ENCODE data around the gene AP4M1. TPM values are rescaled to one million over a fixed set of nuclear protein-coding genes. Genes with fewer than 3 reads are reported as not detected.

The AP4M1 gene
- total RNA-seq, 2 donors from 2014 or later: 12.2 to 12.4 TPM

GRCh38 chr7:100063376-100063775 is 38.1 kb upstream of the AP4M1 start:
- H3K27ac ChIP-seq: no peak overlapping the region
- H3K9me3 ChIP-seq: no peaks in the 10 kb centered on the region
- peaks cover 0 to 11% of the 10 kb centered on the region in 2 donors for H3K4me1 ChIP-seq
- TF ChIP-seq CTCF (IDR thresholded peaks at IDR 0.05): no peak
- no peaks in the 10 kb centered on the region for H3K27me3 ChIP-seq
- DNase-seq (ENCODE audit: low spot score): no peak
- no peak overlapping the region for H3K4me3 ChIP-seq
- H3K36me3 ChIP-seq: peaks cover 52% of the 10 kb centered on the region

DNA sequence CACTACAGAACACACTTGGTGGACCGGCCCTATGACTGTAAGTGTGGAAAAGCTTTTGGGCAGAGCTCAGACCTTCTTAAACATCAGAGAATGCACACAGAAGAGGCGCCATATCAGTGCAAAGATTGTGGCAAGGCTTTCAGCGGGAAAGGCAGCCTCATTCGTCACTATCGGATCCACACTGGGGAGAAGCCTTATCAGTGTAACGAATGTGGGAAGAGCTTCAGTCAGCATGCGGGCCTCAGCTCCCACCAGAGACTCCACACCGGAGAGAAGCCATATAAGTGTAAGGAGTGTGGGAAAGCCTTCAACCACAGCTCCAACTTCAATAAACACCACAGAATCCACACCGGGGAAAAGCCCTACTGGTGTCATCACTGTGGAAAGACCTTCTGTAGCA is 37.3 kb upstream of the AP4M1 start:
- no peak for TF ChIP-seq CTCF (IDR thresholded peaks at IDR 0.05)
- DNase-seq (ENCODE audit: low spot score): no peak
- H3K9me3 ChIP-seq: no peaks in the 10 kb centered on the region
- no peaks in the 10 kb centered on the region for H3K27me3 ChIP-seq
- no peak overlapping the region for H3K27ac ChIP-seq
- H3K36me3 ChIP-seq: peaks cover 49% of the 10 kb centered on the region
- no peak overlapping the region for H3K4me3 ChIP-seq
- H3K4me1 ChIP-seq: peaks cover 0 to 11% of the 10 kb centered on the region in 2 donors

DNA sequence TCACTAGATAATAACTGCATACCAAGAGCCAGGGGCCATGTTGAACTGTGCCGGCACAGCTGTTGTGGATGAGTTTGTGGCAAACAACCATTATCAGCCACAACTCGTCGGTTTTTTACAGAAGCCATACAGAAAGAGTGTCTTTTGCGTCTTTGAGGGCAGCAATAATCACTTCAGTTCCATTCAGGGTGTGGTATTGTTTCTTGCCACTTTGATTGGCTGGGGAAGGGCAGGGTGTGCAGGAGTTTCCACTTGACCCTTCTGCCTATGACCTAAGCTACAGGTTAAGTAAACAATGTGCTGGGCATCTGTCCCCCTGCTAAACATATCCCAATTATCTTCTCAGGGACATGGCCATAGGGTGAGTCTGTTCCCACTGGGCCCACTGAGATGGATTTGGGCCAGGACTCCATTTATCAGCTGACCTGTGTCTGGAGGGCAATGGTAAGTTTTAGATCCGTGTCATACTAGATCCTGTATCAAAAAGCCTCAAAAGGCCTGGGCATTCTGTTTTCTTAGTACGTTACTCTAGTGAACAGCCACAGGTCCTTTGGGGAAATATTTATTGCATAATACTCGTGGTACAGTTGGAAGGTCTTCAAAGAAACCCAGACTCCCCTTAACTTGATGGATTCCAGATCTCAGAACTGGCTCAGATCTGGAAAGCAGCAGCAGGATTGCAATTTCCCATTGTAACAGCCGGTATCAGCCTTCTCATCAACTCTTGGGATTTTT is 35.8 kb upstream of the AP4M1 start:
- TF ChIP-seq CTCF (IDR thresholded peaks at IDR 0.05): no peak
- Histone ChIP-seq H3K36me3 (peaks cover 51% of the 10 kb centered on the region), H3K4me3 (no peak overlapping the region), H3K27ac (peak overlapping the region in 1 of 2 donors; percentile 46), H3K4me1 (peaks cover 0 to 11% of the 10 kb centered on the region in 2 donors), H3K27me3 (no peaks in the 10 kb centered on the region), H3K9me3 (peaks cover 2 to 8% of the 10 kb centered on the region in 2 donors)
- DNase-seq (ENCODE audit: low spot score): no peak

- H3K9me3 ChIP-seq: peaks cover 14 to 21% of the 10 kb centered on the region in 2 donors
- no peaks in the 10 kb centered on the region for H3K27me3 ChIP-seq
- no peak for DNase-seq (ENCODE audit: low spot score)
- TF ChIP-seq CTCF (IDR thresholded peaks at IDR 0.05): no peak
- H3K36me3 ChIP-seq: peaks cover 53% of the 10 kb centered on the region
- H3K4me1 ChIP-seq: peaks cover 0 to 11% of the 10 kb centered on the region in 2 donors
- H3K4me3 ChIP-seq: no peak overlapping the region
- no peak overlapping the region for H3K27ac ChIP-seq
These were observed 34.5 kb upstream of the AP4M1 start for GRCh38 chr7:100066953-100067352.

GRCh38 chr7:100069991-100070390 is 31.5 kb upstream of the AP4M1 start:
- no peak for DNase-seq (ENCODE audit: low spot score)
- no peak for TF ChIP-seq CTCF (IDR thresholded peaks at IDR 0.05)
- Histone ChIP-seq H3K27me3 (no peaks in the 10 kb centered on the region), H3K4me1 (peaks cover 0 to 11% of the 10 kb centered on the region in 2 donors), H3K9me3 (peaks cover 14 to 32% of the 10 kb centered on the region in 2 donors), H3K4me3 (no peak overlapping the region), H3K27ac (no peak overlapping the region), H3K36me3 (peaks cover 63% of the 10 kb centered on the region)
